Endothelial cell of umbilical vein (primary cell): Measurements from ENCODE around the gene MBD6. TPM values are rescaled to one million over a fixed set of nuclear protein-coding genes. Genes with fewer than 3 reads are reported as not detected.

Source experiments
- BruUV-seq: library from RNA; stranded (reverse); fragments of 400-500 nt; replicated peaks from 2 replicates; lab custom pipeline; 2021; lab: Mats Ljungman, UMichigan
- CTCF ChIA-PET: fragments of 300-600, 350-600 bp; sonication (Branson Sonifier 250); formaldehyde crosslinking; loops from one replicate; lab custom pipeline; 2021; ENCODE audit warnings: antibody characterized with exemption, inconsistent platforms; lab: Charles Lee
- POLR2A ChIA-PET: fragments of 300-600, 350-600 bp; sonication (Branson Sonifier 250); formaldehyde crosslinking; loops from one replicate; lab custom pipeline; 2021; ENCODE audit warnings: antibody characterized with exemption, inconsistent platforms; lab: Charles Lee
- DNase-seq: peaks from one replicate; pipeline ENCODE4 v3.0.0-alpha.2; 2011; ENCODE audit warnings: low read depth, low spot score
- FAIRE-seq: peaks from 2 replicates; lab custom pipeline; 2011; peaks lifted over from hg19 to GRCh38; lab: Jason Lieb, UNC
- H2AFZ ChIP-seq: 2 replicates; pipeline ENCODE4 v1.6.0; 2012; ENCODE audit warnings: low read depth, low read length, control low read depth, inconsistent platforms
- H3K27ac ChIP-seq: 2 replicates; pipeline ENCODE4 v1.5.1; 2011; ENCODE audit warnings: low read depth, mild to moderate bottlenecking, control low read depth, low read length, moderate library complexity; ENCODE audit not compliant: insufficient read depth
- H3K27me3 ChIP-seq, 2 experiments: 2 replicates each; pipeline versions ENCODE4 v1.6.0 to v1.6.1; 2011; ENCODE audit warnings: low read length in 2 of 2, mixed read lengths in 1 of 2; ENCODE audit not compliant: control insufficient read depth in 2 of 2, insufficient read depth in 2 of 2
- H3K36me3 ChIP-seq, 2 experiments: 2 replicates in 1 of 2; 3 replicates in 1 of 2; pipeline ENCODE4 v1.5.1; 2011; ENCODE audit warnings: low read length in 2 of 2, mild to moderate bottlenecking in 1 of 2, moderate library complexity in 1 of 2; ENCODE audit not compliant: control insufficient read depth in 2 of 2, insufficient read depth in 2 of 2; ENCODE audit errors: extremely low read depth in 1 of 2
- H3K4me1 ChIP-seq: 3 replicates; pipeline ENCODE4 v1.5.1; 2011; ENCODE audit warnings: mild to moderate bottlenecking, low read length; ENCODE audit not compliant: control insufficient read depth, insufficient read depth; ENCODE audit errors: extremely low read depth
- H3K4me2 ChIP-seq: 2 replicates; pipeline ENCODE4 v1.6.1; 2011; ENCODE audit warnings: low read length, control low read depth, mixed read lengths; ENCODE audit not compliant: insufficient read depth
- H3K4me3 ChIP-seq, 3 experiments: fragments of 200-600 bp in 1 of 3; sonication (generic), shearing (Covaris generic) in 1 of 3; replicated peaks in 1 of 3; 2 replicates each; pipeline ENCODE4 v1.5.1; 2011 to 2016; ENCODE audit warnings: control low read depth in 3 of 3, low read length in 3 of 3, mild to moderate bottlenecking in 2 of 3, inconsistent platforms in 1 of 3, low read depth in 1 of 3, moderate library complexity in 1 of 3; ENCODE audit not compliant: insufficient read depth in 1 of 3
- H3K79me2 ChIP-seq: 2 replicates; pipeline ENCODE4 v1.6.0; 2012; ENCODE audit warnings: low read length, inconsistent platforms; ENCODE audit not compliant: control insufficient read depth, insufficient read depth
- H3K9ac ChIP-seq: replicated peaks from 2 replicates; pipeline ENCODE3; 2011; ENCODE audit warnings: low read length, control low read depth; ENCODE audit not compliant: insufficient read depth; ENCODE audit errors: extremely low read depth
- H3K9me1 ChIP-seq: replicated peaks from 3 replicates; pipeline ENCODE4 v1.6.0; 2011; ENCODE audit warnings: mild to moderate bottlenecking, low read length; ENCODE audit not compliant: control insufficient read depth, insufficient read depth; ENCODE audit errors: extremely low read depth
- H3K9me3 ChIP-seq: replicated peaks from 2 replicates; pipeline ENCODE4 v1.5.1; 2012; ENCODE audit warnings: low read length, inconsistent platforms; ENCODE audit not compliant: control insufficient read depth, insufficient read depth
- H4K20me1 ChIP-seq: replicated peaks from 2 replicates; pipeline ENCODE3; 2011; ENCODE audit warnings: mild to moderate bottlenecking, low read length; ENCODE audit not compliant: control insufficient read depth, insufficient read depth; ENCODE audit errors: extremely low read depth
- FOS ChIP-seq: IDR thresholded peaks from 2 replicates; pipeline ENCODE4 v1.6.1; 2011; ENCODE audit warnings: mild to moderate bottlenecking, low read length, moderate library complexity, borderline replicate concordance; ENCODE audit not compliant: insufficient read depth
- GATA2 ChIP-seq: IDR thresholded peaks from 2 replicates; pipeline ENCODE4 v1.7.0; 2011; ENCODE audit warnings: low read depth, mild to moderate bottlenecking, moderate library complexity, mixed read lengths, low read length; ENCODE audit not compliant: insufficient read length, insufficient read depth
- JUN ChIP-seq: IDR thresholded peaks from 2 replicates; pipeline ENCODE4 v1.6.1; 2011; ENCODE audit warnings: borderline replicate concordance, low read depth; ENCODE audit not compliant: insufficient read length, insufficient read depth
- MAX ChIP-seq: IDR thresholded peaks from 2 replicates; pipeline ENCODE4 v1.6.1; 2011; ENCODE audit not compliant: insufficient read depth, insufficient read length
- MYC ChIP-seq: IDR thresholded peaks from one replicate; pipeline ENCODE4 v1.6.1; 2011; ENCODE audit warnings: mild to moderate bottlenecking, low read depth, low read length
- POLR2A ChIP-seq: IDR thresholded peaks from 2 replicates; pipeline ENCODE4 v1.6.1; 2012; ENCODE audit warnings: low read depth, mild to moderate bottlenecking, control low read depth, low read length
- POLR2AphosphoS5 ChIP-seq: IDR thresholded peaks from 2 replicates; pipeline ENCODE4 v1.6.1; 2012; ENCODE audit warnings: low read depth, mild to moderate bottlenecking, control low read depth, low read length, moderate library complexity; ENCODE audit not compliant: insufficient read depth
- dilution Hi-C: fragments of 300-500 bp; cut with MboI; formaldehyde crosslinking; loops from one replicate; pipeline ENCODE4 v1.15.0; 2019; ENCODE audit warnings: low sequenced_read_pairs; ENCODE audit not compliant: extremely low pct_ligation_motif_present
- intact Hi-C: fragments of 100-400 bp; cut with micrococcal nuclease; formaldehyde crosslinking; loops from one replicate; pipeline ENCODE4 v1.10.0; 2022
- polyA plus RNA-seq, 4 experiments: library from polyadenylated mRNA; depleted of rRNA in 3 of 4; stranded (reverse) in 3 of 4; unstranded in 1 of 4; fragments of >200 nt; gene quantifications; 2 replicates each; pipeline versions ENCODE4 v1.2.1 to v1.2.3, GENCODE V29; 2011 to 2012; ENCODE audit warnings: missing spikeins in 1 of 4
- total RNA-seq: library from RNA; stranded (reverse); gene quantifications from 2 replicates; pipeline ENCODE4 v1.2.3, GENCODE V29; 2021
- TF ChIP-seq, protein P1 (sequence below), 2 donors: IDR thresholded peaks; 1 replicate in 1 of 2; 2 replicates in 1 of 2; pipeline ENCODE4 v1.5.1; 2011; ENCODE audit warnings: low read length in 2 of 2, mild to moderate bottlenecking in 2 of 2, moderate library complexity in 2 of 2, control low read depth in 1 of 2, inconsistent platforms in 1 of 2, low read depth in 1 of 2; ENCODE audit not compliant: insufficient read depth in 1 of 2; ENCODE audit errors: extremely low read depth in 1 of 2

MBD6 gene
- total and polyA plus RNA-seq, 2 donors (not counting 3 experiments of a cell fraction or from before 2014, with no cell fraction given), result 10.6 to 95.2 TPM

GRCh38 chr12:57479043-57479375, 43.6 kb upstream of the MBD6 start:
- no peak overlapping the region for H3K4me2 ChIP-seq
- CTCF ChIA-PET, result no interaction called here
- no peak for FAIRE-seq
- no TSS peak for BruUV-seq
- POLR2A ChIA-PET, result no interaction called here
- intact Hi-C loops, result no loop called here
- H4K20me1 ChIP-seq, result no peaks in the 10 kb centered on the region
- H3K36me3 ChIP-seq, result no peaks in the 10 kb centered on the region
- no peak overlapping the region for H2AFZ ChIP-seq
- H3K4me1 ChIP-seq, result peaks cover 12% of the 10 kb centered on the region
- dilution Hi-C loops, result no loop called here
- no peak for TF ChIP-seq MAX
- no peak for TF ChIP-seq POLR2AphosphoS5
- TF ChIP-seq FOS, result no peak
- TF ChIP-seq MYC, result no peak
- TF ChIP-seq GATA2, result no peak
- no peak for TF ChIP-seq POLR2A
- no peak for TF ChIP-seq JUN
- TF ChIP-seq, protein P1, sequence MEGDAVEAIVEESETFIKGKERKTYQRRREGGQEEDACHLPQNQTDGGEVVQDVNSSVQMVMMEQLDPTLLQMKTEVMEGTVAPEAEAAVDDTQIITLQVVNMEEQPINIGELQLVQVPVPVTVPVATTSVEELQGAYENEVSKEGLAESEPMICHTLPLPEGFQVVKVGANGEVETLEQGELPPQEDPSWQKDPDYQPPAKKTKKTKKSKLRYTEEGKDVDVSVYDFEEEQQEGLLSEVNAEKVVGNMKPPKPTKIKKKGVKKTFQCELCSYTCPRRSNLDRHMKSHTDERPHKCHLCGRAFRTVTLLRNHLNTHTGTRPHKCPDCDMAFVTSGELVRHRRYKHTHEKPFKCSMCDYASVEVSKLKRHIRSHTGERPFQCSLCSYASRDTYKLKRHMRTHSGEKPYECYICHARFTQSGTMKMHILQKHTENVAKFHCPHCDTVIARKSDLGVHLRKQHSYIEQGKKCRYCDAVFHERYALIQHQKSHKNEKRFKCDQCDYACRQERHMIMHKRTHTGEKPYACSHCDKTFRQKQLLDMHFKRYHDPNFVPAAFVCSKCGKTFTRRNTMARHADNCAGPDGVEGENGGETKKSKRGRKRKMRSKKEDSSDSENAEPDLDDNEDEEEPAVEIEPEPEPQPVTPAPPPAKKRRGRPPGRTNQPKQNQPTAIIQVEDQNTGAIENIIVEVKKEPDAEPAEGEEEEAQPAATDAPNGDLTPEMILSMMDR (IDR thresholded peaks at IDR 0.05; ENCODE audit: extremely low read depth in 1 of 2, insufficient read depth in 1 of 2, low read depth in 1 of 2, low read length in 2 of 2), result no peak
- H3K27ac ChIP-seq, result no peak overlapping the region
- no peaks in the 10 kb centered on the region for H3K79me2 ChIP-seq
- no peaks in the 10 kb centered on the region for H3K9me1 ChIP-seq
- DNase-seq, result no peak
- H3K4me3 ChIP-seq, result no peak overlapping the region
- H3K9me3 ChIP-seq, result no peaks in the 10 kb centered on the region
- H3K27me3 ChIP-seq, result peaks cover 35 to 40% of the 10 kb centered on the region in 2 experiments
- no peak overlapping the region for H3K9ac ChIP-seq
